Stimulated activated naive CD4-positive, alpha-beta T cell (primary cell): ENCODE measurements around the gene SERPINB4.

Experiments used
- DNase-seq, 6 experiments: peaks; one replicate each; lab custom pipeline; 2025; lab: John Stamatoyannopoulos, UW

The SERPINB4 gene

DNA sequence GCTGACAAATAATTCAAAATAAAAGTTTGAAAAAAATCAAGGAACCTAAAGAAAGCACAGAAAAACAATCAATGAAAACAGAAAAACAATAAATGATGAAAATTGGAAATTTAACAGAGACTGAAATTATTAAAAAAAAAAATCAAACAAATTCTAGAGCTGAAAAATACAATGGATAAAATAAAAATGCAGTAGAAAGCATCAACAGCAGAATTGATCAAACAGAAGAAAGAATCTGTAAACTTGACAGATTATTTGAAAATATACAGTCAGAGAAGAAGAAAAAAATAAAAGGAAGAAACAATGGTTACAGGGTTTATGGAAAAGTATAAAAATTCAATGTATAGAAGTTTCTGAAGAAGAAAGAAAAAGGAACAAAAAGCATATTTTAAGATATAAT lies 16.2 kb downstream of the SERPINB4 start:
- DNase-seq: no peak

DNA sequence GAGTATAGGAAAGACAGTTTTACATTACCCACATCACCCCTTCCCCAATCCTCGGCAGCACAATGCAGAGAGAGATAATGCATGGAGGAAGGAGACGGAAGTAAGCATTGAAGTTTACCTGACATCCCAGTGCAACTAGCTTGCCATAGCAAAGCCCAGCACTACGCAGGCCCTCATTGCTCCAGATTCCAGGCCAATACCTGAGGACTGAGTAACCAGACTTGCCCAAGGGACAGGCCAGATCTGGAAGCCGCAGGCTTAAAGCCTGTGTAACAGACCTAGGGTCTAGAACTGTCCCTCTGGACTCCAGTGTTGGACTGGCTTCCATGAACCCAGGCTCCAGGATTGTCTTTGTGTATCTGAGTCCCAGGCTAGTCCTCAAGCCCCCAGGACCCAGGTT lies 17.6 kb downstream of the SERPINB4 start:
- no peak for DNase-seq

DNA sequence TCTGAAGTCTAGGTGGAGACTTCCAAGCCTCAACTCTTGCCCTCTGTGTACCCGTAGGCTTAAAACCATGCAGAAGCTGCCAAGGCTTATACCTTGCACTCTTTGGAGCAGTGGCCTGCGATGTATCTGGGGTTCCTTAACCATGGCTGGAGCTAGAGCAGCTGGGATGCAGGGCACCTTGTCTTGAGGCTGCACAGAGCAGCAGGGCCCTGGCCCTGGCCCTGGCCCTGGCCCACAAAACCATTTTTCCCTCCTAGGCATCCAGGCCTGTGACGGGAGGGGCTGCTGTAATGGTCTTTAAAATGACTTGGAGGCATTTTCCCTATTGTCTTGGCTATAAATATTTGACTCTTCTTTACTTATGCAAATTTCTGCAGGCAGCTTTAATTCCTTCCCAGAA lies 19.2 kb downstream of the SERPINB4 start:
- no peak for DNase-seq

DNA sequence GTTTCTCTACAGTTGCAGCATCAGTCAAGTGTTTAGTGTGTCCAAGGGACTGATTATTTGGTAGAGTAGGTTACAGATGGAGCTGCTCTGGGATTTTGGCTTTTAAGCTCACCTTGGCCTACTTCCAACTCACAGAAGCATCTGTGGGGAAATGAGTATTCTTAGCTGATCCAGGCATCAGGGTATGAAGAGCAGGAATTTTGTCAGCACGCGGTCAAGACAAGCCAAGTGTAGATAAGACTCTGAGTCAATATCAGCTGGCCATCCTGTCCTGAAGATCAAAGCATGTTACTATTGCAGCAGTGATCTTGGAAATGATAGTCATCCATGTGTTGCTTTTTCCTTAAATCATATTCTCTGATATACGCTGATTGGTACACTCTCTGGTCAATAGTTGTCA lies 24.4 kb downstream of the SERPINB4 start:
- DNase-seq: no peak

DNA sequence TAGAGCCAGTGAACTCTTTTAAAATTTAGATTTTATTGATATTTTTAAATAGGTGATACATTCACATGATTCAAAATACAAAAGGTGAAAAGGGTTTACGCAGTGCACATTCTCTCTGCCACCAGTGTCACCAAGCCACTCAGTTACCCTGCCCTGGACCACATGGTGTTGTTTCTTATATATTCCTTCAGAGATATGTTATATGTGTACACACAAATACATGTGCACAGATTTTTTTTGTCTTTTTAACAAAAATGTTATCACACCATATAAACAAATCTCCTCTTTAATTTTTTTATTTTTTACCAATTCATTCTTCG lies 26.2 kb downstream of the SERPINB4 start:
- no peak for DNase-seq

DNA sequence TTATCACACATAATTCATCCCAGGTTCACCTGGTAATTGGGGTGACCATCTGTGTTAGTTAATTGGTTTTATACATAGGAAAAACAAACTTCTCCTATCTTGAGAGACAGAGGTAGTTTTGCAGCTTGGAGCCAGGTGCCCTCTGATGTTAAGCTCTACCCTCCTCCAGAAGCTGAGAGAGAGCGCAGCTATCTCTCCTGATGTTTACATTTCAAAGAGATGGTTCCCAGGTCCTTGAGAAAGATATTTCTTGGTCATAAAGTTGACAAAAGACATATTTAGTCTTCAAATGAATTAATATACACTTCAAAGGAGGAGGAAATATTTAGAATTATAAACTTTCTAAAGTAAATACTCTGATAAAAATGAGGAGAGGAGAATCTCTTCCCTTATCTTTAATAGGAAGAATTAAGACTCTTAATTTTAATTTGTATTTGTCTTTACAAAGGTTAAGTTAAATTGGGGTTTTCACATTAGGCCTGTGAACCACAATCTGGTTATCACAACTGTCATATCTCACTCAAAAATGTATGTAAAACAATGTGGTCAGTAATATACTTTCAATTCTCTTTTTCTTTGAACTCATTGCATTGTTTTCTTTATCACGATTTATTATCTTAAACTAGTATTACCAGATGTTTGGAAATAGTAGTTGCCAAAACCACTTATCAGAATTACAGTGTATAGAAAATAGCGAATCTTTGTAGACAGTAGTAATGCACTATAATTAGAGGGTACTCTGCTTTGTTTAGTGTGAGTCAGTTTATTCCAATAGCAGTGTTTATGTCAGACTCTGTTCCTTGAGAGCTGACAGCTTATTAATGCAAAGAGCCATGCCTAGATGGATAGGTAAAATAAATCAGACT lies 26.8 kb downstream of the SERPINB4 start:
- DNase-seq: no peak

DNA sequence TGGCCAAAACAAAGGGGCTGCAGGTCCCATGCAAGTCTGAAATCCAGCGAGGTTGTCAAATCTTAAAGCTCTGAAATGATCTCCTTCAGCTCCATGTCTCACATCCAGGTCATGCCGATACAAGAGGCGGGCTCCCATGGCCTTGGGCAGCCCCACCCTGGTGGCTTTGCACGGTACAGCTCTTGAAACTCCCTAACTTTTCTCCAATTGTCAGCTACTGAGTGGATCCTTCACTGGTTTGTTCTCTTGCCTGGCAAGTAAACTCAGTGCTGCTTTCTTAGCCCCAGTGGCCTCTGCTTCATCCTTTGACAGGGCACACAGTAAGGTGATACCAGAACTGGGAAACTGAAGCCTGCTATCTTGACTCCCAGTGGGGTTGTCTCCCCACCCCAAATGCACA lies 30.6 kb downstream of the SERPINB4 start:
- DNase-seq: no peak

DNA sequence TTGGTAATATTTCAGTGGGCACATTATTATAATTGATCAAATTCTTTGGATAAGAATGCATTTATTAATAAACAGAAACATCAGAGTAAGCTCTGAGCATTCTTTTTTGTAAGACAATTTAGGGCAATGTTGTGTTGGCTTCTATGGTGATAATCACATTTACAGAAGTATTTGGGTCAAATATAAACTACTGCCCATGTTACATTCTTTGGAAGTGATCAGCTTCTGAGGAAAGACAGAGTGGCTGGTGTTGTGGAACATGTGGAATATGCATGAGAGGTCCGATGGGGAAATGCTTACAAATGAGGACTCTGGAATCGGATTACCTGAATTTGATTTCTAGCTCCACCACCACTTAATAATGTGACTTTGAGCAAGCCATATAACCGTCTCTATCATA lies 37.5 kb downstream of the SERPINB4 start:
- no peak for DNase-seq

DNA sequence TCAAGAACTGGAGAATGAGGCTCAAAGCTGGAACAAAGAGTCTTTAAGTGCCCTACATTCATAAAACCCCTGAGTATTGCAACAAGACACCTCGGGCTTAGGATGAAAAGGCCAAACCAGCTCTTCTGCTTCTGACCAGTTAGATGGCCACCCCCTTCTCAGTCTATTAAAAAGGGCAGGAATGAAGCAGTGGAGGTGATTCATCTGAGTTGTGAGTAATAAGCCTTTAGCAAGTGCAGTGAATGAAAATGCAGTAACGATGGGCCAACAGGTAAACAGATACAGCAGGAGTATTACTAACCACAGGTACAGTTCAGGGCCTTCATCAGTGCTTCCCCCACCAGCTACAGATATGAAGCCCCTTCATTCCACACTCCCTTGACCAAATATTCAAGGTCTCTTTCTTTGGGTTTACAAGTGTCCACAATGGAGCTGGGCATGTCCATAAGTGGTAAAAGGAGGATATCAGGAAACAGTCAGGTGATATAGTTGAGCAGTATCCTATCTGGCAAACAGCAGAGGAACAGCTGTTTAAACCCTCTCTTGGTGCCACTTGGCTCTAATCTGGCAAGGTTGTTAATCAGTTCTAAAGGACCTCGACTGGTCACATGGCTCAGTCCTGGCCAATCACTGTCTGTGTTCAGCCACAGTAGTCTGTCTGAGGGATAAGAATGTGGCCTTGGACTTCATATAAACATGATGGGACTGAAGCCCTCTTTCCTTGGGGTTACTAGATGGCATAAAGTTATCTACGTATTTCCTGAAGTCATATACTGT lies 39.1 kb downstream of the SERPINB4 start:
- DNase-seq: no peak

DNA sequence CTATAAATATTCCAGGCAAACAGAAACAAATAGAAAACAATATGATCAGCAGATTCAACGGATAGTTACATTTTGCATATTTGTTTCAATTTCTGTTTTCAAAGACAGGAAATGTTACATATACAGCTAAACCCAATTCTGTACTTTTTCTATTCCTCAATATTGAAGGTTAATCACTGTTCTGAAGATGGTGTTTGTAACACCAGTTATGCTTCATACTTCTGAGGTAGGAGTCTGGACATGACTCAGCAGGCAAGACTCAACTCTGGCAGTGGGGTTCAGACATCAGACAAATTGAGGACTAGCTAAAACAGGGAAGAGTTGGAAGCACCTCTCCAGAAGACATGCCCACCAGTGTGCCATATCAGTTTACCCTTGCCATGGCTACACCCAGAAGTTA lies 40.3 kb downstream of the SERPINB4 start:
- no peak for DNase-seq

DNA sequence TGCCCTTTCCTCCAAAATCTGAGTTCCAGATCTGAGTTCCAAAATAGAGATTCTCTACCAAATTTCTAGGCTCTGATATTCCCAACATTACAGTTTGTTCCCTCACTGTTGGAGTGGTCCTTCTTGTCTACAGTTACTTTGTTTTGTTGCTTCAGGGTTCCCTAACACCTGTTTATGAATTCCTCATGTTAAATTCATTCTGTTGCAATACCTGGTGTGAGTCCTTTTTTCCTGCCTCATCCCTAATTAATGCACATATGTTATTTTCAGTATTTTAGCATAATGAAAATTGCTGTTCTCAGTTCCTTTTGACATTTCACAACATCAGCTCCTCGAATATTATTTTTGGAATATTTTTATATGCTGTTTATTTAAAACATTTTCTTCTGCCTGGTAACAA lies 40.7 kb downstream of the SERPINB4 start:
- no peak for DNase-seq

DNA sequence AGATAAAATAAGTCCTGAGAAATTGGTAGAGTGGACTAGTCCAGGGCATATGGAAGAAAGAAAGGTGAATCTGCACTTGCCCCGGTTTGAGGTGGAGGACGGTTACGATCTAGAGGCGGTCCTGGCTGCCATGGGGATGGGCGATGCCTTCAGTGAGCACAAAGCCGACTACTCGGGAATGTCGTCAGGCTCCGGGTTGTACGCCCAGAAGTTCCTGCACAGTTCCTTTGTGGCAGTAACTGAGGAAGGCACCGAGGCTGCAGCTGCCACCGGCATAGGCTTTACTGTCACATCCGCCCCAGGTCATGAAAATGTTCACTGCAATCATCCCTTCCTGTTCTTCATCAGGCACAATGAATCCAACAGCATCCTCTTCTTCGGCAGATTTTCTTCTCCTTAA lies 47.1 kb downstream of the SERPINB4 start:
- no peak for DNase-seq

DNA sequence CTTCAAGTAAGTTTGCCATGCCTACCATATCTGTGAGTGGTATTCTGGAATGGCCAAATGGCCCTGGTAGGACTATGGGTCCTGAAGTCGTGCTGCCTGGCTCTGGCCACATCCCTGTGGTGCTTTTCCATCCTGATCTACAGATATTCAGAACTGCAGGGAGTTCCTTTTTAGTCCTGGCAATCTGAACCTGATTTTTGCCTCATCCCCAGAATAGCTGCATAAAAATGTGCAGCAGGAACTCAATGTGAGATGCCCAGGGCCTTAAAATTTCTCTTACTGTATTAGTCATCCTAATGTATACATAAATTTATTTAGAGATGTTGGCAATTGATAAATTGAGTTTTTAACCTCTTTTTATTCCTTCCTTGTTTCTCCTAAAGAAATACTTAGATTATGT lies 51.6 kb downstream of the SERPINB4 start:
- no peak for DNase-seq

DNA sequence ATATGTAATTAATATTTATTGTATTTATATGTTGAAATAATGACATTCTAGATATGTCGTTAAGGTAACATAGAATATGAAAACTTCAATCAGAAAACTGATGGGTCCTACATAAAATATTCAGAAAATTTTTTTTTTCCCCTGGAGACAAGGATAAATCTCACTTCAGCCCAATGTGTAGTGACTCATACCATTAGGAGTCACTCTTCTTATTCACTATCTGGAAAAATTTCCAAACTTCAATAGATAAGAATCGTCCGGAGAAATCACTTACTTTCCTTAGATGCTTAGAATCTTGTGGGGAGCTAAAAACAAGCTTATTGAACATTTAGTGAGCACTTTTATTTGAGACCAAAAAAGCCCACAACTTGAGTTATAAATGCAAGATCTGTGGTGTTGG lies 52.3 kb downstream of the SERPINB4 start:
- DNase-seq: no peak

DNA sequence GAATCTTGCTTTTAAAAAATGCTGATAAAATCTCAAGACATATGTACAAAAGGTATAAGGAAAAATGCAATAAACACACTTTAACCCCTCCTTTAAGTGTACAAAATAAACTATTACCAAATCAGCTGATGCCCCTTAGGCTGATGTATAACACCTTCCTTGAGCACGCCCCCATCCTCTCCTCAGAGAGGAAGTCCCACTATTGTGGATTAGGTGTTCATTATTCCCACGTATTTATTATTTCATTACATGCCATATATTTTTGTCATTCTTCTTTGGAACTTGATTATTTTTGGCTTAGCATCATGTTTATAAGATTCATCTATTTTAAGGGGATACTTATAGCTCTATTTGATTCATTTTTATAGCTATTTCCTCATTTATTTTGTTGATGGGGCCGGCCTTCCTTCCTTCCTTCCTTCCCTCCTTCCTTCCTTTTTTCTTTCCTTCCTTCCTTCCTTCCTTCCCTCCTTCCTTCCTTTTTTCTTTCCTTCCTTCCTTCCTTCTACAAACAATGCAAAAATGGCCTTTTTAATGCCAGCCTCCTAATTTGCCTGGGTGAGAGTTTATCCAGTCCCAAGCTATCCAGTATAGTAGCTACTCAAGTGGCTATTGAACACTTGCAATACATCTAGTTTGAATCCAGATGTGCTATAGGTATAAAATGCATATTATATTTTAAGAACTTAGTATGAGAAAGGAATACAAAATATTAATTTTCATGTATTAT lies 52.9 kb downstream of the SERPINB4 start:
- no peak for DNase-seq

DNA sequence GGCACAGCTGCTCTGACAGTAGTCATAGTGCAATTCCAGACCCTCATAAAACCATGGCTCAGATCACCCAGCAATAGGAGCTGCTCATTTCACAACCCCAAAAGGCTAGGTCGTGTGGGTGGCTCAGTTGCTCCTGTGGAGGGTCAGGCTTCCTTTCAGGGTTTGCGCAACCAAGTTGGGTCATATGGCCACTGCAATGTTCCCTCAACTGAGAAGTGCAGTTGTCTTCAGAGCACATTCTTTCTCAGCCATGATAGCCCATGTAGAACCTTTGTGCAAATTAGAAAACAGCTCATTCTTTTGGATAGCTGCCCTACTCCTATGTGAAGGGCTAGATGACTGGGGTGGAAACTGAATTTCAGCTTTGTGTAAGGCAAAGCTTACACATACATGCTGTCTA lies 53.7 kb downstream of the SERPINB4 start:
- DNase-seq: no peak

DNA sequence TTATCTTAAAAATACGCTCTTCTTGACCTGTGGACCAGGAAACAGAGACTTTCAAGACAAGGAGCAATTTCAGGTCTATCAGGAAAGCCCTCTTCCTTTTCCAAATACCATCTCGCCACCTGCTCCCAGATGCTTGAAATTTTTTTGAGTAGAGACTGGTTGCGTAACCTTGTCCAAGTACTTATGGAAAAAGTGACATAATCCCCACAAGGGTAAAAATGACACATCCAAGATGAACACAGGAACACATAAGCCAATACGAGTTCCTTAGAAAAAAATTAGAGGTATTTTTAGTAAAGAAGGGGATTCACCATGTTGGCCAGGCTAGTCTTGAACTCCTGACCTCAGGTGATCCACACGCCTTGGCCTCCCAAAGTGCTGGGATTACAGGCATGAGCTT lies 55.1 kb downstream of the SERPINB4 start:
- DNase-seq: no peak
